ENCODE measurements around the gene MGAT5B. TPM values are rescaled to one million over a fixed set of nuclear protein-coding genes. Genes with fewer than 3 reads are reported as not detected.
A peak's percentile ranks its signal among the peaks of the same experiment; 100 is the strongest.
"Not testable (repeated sequence)": the region's sequence is repeated elsewhere in the genome, so short reads cannot be mapped to it uniquely, and the experiment has no call there.

MGAT5B gene, protein sequence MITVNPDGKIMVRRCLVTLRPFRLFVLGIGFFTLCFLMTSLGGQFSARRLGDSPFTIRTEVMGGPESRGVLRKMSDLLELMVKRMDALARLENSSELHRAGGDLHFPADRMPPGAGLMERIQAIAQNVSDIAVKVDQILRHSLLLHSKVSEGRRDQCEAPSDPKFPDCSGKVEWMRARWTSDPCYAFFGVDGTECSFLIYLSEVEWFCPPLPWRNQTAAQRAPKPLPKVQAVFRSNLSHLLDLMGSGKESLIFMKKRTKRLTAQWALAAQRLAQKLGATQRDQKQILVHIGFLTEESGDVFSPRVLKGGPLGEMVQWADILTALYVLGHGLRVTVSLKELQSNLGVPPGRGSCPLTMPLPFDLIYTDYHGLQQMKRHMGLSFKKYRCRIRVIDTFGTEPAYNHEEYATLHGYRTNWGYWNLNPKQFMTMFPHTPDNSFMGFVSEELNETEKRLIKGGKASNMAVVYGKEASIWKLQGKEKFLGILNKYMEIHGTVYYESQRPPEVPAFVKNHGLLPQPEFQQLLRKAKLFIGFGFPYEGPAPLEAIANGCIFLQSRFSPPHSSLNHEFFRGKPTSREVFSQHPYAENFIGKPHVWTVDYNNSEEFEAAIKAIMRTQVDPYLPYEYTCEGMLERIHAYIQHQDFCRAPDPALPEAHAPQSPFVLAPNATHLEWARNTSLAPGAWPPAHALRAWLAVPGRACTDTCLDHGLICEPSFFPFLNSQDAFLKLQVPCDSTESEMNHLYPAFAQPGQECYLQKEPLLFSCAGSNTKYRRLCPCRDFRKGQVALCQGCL
- under 1 TPM; 0.36 to 0.46 TPM for total RNA-seq
- long read RNA-seq, result 0 reads

- DNase-seq, result peak; percentile 43 to 81
- peak; percentile 99 for ATAC-seq
- intact Hi-C loops (cut with DNase I, micrococcal nuclease), result loop anchor here in 1 of 2 donors (5.0 to 10.0 kb wide), 2 partner anchors 189 to 377 kb away; no protein-coding TSS in a partner anchor
These were observed at the start of gene MGAT5B for GRCh38 chr17:76868176-76868668. Gene MGAT5B (plus strand): TSS chr17:76868404. CDS start chr17:76869030, 626 bp downstream.

GRCh38 chr17:76820039-76820438, 48.2 kb upstream of the MGAT5B start:
- intact Hi-C loops (cut with DNase I, micrococcal nuclease), result no loop called here
- ATAC-seq, result no peak

GRCh38 chr17:76820561-76820960, 47.6 kb upstream of the MGAT5B start:
- ATAC-seq (no peak), DNase-seq (no peak)
- intact Hi-C loops (cut with DNase I, micrococcal nuclease), result no loop called here

More at GRCh38 chr17:76820039-76820438, 48.2 kb upstream of the MGAT5B start:
- DNase-seq, result no peak

DNA sequence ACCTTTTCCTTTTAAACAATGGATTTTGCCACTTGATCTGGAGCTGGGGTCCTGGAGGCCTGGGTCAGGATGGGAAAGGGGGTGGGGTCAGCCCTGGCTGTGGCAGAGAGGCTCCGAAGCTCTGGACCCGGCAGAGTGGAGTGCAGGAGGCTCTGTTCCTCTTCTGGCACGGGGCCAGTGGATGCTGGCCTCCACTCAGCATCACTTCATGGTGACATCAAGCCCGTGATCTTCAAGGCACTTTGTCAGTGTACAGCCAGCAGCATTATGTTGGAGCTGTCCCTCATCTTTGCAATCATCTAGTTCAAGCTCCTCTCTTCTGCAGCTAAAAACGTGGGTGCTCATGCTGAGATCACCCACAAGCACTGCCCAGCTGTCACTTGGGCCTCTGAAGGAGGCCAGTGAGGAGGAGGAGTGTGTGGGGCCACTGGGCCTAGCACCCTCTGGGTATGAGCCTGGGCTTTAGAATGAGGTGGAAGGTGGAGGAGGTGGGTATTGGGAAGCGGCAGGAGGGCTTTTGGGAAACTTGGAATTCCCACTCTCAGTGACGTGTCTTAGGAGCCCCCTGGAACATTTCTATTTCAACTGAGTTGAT, 45.9 kb upstream of the MGAT5B start:
- no peak for ATAC-seq
- no peak for DNase-seq
- intact Hi-C loops (cut with DNase I, micrococcal nuclease), result no loop called here

GRCh38 chr17:76824093-76824492, 44.1 kb upstream of the MGAT5B start:
- intact Hi-C loops (cut with DNase I, micrococcal nuclease), result no loop called here
- no peak for DNase-seq
- no peak for ATAC-seq

DNA sequence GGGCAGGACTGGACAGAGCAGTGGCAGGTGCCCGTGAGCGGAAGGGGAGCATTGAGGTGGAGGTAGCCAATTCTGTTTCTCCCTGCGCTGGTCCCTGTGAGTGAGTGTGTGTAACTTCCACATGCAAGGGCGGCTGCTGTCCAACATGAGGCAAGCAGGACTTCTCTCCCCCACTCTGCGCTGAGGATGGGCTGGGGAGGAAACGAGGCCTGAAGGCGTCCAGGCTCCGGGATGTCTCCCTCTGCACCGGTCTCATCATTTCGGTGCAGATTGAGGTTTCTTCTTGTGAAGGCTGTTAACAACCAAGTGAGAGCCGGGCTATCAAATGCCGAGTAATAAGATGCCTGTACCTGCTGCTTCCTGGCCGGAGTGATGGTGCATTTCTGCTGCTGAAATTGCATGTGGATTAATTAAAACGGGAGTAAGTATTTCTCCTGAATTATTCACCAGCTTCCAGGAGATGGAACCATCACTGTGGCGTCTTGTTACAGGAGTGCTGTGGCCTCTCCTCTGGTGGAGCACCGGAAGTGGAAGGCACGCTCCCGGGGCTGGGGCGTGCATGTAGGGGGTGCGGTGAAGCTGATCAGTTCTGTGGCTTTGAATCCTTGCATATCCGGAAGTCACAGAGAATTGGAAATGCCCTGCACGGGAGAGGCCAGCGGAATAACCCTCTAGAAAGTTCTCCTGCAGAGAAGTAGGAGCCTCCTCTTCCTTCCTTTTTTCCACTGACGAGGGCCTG, 41.7 kb upstream of the MGAT5B start:
- DNase-seq (no peak), ATAC-seq (no peak)
- intact Hi-C loops (cut with DNase I, micrococcal nuclease), result no loop called here

DNA sequence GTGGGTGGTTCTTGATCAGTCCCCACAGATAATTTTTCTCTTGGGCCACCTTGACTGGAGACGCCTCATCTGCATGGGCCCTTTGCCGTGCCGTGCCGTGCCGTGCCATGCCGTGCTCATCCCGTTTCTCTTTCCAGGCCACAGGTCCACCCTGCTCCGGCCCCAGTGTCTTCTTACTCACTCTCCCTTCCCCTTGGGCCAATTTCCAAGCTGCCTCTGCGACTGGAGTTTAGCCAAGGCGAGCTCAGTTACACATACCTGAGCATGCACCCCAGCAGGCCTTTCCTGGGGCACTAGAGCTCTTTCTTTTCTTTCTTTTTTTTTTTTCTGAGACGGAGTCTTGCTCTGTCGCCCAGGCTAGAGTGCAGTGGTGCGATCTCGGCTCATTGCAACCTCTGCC, 40.5 kb upstream of the MGAT5B start:
- DNase-seq, result no peak
- no peak for ATAC-seq
- intact Hi-C loops (cut with DNase I, micrococcal nuclease), result no loop called here

DNA sequence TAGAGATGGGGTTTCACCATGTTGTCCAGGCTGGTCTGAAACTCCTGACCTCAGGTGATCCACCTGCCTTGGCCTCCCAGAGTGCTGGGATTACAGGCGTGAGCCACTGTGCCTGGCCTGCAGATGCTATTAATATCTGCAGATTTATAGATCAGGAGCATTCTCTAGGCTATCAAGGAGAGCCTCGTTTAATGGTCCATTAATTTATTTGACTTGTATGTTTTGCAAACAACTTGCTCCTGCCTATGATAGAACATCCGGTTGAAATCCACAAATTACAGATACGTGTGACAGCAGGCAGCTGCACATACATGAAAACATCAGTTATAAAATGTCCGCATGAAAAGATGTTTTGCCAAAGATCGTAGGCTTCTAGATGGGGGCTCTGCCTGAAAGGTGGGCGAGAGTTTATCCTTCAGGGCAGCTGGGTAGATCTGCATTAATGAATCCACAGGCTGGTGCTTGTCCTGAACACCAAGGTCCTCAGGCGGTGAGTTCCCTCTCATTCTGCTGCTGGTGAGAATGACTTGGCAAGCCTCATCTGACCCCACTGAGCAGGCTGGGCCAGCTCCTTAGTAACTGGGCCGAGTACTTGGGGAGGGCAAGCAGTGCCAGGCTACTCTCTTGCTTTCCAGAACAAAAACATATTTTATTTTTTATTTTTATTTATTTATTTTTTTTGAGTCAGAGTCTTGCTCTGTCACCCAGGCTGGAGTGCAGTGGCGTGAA, 37.1 kb upstream of the MGAT5B start:
- DNase-seq (no peak), ATAC-seq (no peak)
- intact Hi-C loops (cut with DNase I, micrococcal nuclease), result no loop called here

- ATAC-seq (no peak), DNase-seq (no peak)
- intact Hi-C loops (cut with DNase I, micrococcal nuclease), result no loop called here
These were observed 35.1 kb upstream of the MGAT5B start for GRCh38 chr17:76833034-76833644.

- no peak for DNase-seq
- ATAC-seq, result no peak
- intact Hi-C loops (cut with DNase I, micrococcal nuclease), result no loop called here
These were observed 34.5 kb upstream of the MGAT5B start for GRCh38 chr17:76833747-76834146.

DNA sequence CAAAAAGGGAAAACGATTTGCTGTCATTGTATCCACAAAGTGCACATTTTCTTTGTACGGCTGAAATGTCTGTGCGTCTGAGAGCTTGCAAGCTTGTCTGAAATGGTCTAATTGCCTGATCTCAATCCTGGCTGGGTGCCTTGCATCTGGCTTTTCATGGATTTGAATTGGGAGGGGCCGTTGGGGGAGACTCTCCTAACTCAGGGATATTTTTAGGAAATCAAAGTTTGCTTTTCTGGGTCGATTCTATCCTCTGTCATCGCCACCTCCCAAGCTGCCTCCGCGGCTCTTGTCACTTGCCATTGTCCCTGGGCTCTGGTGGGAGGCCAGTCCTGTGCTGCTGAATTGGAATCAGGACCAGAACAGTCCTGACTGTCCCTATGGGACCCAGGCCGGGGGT, 33.3 kb upstream of the MGAT5B start:
- no peak for DNase-seq
- no peak for ATAC-seq

GRCh38 chr17:76840443-76840767, 27.8 kb upstream of the MGAT5B start:
- intact Hi-C loops (cut with DNase I, micrococcal nuclease), result no loop called here

More for the DNA sequence above, 33.3 kb upstream of the MGAT5B start:
- intact Hi-C loops (cut with DNase I, micrococcal nuclease), result no loop called here

GRCh38 chr17:76840884-76841775, 27.1 kb upstream of the MGAT5B start:
- intact Hi-C loops (cut with DNase I, micrococcal nuclease), result no loop called here
- no peak for DNase-seq
- no peak for ATAC-seq

More at GRCh38 chr17:76840443-76840767, 27.8 kb upstream of the MGAT5B start:
- ATAC-seq (no peak), DNase-seq (no peak)

GRCh38 chr17:76841776-76842405, 26.3 kb upstream of the MGAT5B start:
- ATAC-seq (no peak), DNase-seq (no peak)
- intact Hi-C loops (cut with DNase I, micrococcal nuclease), result no loop called here

- ATAC-seq; intact Hi-C loops (cut with DNase I, micrococcal nuclease); DNase-seq: not testable (repeated sequence)
These were observed 25.1 kb upstream of the MGAT5B start for GRCh38 chr17:76843068-76843467.

DNA sequence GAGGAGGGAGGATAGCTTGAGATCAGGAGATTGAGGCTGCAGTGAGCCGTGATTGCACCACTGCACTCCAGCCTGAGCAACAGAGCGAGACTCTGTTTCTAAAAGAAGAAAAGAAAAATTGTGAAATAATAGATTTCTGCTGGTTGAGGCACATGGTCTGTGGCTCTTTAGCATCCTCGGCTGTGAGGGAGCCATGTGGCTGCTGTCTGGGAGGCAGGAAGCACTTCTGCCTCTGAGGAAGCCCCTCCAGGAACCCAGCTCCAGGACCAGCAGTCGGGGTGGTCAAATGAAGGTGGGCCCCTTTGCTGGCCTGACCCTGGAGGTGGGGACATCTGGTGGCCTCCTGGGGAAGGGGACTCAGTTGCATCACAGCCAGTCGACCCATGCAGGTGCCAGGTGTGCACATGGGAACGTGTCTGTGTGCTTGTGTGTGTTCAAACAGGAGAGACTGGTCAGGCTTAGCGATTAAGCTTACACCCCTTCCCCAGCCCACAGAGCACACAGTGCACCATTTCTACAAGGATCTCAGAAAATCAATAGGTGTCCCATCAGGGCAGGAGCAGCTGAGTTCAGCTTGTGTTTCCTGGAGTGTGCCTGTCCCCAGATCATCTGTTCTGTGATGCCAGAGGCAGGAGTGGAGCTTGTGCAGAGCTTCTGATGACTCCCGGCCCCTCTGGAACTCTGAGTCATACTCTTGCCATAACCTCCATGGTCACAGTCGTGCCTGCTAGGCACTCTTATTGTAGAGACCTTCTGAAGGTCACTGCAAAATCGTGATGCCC, 24.3 kb upstream of the MGAT5B start:
- DNase-seq (no peak), ATAC-seq (no peak)
- intact Hi-C loops (cut with DNase I, micrococcal nuclease), result no loop called here
